GM19238 (cell line): ENCODE results near the gene UBE2J1.
"Not testable (repeated sequence)": the region's sequence is repeated elsewhere in the genome, so short reads cannot be mapped to it uniquely, and the experiment has no call there.

Source experiments
- DNase-seq: peaks from one replicate; pipeline ENCODE4 v3.0.0; 2011; ENCODE audit warnings: low spot score; ENCODE audit not compliant: insufficient read length

Gene UBE2J1, protein sequence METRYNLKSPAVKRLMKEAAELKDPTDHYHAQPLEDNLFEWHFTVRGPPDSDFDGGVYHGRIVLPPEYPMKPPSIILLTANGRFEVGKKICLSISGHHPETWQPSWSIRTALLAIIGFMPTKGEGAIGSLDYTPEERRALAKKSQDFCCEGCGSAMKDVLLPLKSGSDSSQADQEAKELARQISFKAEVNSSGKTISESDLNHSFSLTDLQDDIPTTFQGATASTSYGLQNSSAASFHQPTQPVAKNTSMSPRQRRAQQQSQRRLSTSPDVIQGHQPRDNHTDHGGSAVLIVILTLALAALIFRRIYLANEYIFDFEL

DNA sequence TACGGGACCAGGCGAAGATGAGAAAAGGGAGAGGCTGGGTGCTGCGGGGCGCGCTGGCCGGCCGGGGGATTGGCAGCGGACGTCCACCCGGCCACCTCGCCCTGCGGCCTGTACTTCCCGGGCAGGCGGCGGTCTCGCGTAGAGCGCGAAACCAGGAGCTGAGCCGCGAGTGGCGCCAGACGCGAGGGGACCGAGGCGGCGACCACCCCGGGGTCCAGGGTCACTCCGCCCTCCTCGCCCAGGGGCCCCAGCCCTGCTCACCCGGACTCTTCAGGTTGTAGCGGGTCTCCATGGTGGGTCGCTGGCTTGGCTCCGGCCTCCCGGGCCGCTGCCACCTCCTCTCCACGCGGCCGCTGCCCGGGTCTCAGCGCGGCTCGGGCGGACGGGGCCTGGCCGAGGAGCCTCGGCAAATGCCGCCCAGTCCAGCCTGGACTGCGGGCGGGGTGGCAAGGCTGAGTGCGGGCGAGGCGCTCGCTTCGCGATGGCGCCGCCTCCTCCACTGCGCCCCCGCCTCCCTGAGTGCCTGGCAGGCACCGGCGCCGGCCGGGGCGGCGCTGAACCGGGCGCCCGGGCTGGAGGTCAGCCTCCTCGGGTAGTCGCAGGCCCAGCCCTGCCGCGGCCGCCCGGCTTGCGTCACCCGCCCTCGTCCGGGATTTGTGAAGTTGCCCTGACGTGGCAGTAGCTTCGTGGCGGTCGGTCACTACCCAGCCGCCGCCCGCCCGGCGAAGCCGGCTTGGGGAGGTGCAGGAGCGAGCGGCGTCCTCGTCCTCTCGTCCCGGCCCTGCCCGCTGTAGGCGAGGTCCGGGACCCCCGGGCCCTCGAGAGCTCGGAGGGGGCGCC is at the start of gene UBE2J1:
TSS of gene UBE2J1 (minus strand) at position 445 of the 840 bp plus-strand sequence. CDS start at position 292, 153 bp downstream.
- DNase-seq, result no peak

DNA sequence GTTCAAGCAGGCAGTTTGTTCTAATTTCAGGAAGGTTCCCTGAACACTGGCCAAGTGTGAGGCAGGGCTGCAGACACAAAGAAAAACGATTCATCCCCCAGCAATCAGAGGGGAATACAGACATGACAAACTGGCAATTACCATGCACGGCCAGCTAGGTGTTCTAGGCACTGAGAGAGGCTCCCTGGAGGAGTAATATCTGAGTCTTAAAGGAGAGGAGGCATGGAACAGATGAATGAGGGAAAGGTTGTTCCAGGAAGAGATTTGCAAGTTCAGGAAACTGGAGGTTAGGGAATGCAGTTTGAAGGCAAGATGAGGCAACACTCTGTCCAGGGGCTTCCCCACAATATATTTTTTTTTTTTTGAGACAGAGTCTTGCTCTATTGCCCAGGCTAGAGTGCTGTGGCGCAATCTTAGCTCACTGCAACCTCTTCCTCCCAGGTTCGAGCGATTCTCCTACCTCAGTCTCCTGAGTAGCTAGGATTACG is 48.4 kb upstream of the UBE2J1 start:
- DNase-seq, result no peak

DNA sequence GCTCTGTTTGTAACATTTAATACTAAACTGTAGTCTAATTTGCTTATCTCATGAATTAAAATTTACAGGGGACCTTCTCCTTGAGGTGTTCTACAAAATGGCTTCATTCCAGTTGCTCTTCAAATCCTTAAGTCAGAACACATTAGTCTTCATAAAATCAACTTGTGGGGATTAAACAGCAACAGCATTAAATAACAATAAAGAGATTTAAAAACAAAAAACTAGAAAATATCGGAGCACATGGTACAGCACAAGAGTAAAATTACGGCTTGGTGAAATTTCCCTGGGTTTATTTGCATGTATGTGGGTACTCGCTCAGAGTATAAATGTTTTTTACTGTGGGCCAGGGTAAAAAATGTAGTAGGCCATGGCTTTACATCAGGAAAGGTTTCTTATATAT is 47.5 kb upstream of the UBE2J1 start:
- DNase-seq, result no peak

DNA sequence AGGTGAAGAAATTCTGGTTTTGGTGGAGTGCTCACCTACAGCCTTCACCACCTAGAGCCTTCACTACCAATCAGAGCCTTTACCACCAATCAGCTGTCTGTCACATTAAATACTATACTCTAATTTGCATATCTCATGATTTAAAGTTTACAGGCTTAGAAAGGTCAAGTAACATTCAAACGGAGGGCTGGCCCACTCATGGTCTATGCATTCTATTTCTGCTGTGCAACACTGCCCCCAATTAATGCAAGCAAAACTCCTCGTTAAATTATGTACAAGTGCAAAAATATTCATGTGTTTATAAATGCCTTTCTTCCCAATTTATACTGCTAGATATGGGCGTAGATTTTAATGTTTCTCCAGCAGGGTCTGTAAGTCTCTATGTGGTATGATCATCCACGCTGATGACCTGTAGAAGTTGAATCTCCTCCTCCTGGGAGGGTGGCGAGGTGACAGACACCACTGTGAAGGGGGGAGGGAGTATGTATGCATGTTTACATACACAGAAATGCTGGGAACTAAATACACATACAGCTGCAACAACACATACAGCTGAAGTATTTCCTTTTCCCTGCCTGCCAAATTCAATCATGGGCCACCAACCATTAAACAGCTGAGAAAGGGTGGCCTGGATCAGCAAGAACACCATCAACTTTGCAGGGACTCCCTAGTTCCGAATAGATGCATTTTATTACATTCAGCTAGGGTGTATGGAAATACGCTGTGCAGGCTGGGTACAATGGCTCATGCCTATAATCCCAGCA is 46.4 kb upstream of the UBE2J1 start:
- DNase-seq, result no peak

DNA sequence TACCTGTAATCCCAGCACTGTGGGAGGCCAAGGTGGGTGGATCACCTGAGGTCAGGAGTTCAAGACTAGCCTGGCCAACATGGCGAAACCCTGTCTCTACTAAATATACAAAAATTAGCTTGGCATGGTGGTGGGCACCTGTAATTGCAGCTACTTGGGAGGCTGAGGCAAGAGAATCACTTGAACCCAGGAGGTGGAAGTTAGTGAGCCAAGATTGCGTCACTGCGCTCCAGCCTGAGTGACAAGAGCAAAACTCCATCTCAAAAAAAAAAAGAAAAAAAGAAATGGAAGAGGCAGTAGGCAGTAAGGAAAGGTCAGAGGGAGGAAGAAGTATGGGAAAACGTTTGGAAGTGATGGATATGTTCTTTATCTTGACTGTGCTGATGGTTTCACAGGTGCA is 45.4 kb upstream of the UBE2J1 start:
- not testable (repeated sequence) for DNase-seq

DNA sequence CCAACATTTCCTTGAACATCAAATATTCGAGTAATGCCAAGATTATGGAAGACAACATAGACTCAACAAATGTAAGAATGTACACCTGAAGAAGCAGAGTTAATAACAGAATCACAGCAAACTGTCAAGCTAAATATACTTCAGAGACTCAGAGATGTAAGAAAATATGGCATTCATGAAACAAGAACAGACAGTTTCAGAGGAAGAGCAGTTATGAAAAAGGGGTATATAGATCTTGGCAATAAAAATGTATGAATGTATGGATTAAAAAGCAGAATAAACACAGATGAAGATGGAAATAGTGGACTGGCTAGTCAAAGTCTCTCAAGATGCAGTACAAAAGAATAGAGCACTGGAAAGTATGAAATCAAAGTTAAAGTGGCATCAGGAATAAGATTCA is 41.1 kb upstream of the UBE2J1 start:
- DNase-seq, result no peak

DNA sequence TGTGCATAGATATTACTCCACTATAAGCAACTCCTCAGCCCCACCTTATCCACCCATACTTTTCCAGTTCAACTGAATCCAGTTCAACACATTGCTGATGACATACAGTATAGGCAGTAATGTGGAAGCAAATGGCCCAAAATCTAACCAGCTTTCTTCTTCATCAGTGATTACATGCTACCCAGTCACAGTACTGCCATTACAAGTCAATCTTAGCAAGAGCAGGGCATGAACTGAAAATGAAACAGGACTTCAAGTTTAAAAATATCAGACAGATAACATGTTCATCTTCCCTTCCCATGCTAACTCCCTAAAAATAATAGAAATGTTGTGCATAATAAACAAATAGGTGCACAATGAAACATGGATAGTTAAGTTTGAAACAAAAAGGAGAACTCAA is 40.3 kb upstream of the UBE2J1 start:
- DNase-seq, result no peak

DNA sequence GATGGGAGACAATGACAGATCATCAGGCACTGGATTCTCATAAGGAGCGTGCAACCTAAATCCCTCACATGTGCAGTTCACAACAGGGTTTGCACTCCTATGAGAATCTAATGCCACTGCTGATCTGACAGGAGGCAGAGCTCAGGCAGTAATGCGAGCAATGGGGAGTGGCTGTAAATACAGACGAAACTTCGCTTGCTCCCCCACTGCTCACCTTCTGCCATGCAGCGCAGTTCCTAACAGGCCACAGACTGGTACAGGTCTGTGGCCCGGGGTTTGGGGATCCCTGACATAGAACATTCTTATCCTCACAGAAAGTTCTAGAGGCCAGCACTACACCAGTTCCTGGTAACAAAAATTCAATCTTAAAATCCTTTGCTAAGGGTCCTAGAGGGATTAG is 36.3 kb upstream of the UBE2J1 start:
- no peak for DNase-seq

DNA sequence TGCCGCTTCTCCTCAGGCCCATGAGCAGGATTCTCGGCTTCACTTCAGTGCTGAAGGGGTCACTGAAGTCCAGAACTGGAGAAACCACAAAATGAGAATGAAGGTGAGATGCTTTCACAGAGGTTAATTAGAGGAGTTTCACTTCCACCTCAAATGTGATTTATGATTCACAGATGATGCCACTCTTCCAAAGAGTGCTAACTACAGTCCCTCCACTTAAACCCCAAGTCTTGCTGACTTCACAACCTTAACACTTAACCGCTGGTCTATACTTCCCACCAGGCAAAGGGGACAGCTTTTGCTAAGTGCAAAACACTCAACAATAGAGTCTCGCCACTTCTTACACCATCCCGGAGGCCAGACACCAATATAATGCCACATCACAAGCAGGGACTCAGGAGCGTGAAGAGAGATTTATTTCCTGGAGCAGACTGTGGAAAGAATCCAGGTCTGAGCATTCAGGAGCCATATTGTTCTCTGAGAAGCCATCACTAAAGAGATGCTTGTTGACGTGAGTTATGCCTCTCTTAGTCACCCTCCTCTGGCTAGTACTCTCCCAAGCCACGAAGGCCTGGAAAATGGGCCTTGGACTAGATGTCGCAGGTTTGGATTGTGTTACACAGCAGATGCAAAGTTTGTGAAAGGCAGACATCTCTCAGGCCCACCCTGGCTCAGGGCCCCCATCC is 35.1 kb upstream of the UBE2J1 start:
- DNase-seq, result no peak

DNA sequence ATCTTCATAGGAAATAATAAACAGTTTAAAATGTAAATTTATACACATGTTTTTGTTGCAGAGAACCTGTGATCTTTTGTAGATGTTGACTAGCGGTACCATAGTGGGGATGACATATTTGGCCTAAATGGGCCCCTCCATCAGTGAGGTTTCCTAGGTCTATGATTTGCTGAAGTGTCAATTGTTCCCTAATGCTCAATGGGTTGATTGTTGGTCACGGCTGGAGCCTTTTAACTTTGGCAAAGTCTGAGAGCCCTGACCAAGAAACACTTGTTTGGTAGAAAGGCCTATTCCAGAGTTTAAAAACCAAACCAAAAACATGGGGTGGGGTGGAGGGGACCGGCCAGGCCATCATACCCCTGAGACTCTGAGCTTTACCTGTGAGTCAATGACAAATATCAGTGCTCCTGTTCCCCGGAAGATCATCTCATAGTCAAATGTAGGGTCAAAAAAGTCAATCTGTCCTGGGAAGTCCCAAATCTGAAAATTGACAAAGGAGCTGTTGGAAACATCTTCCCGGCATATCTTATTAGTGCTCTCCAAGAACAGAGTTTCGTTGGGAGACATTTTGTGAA is 34.5 kb upstream of the UBE2J1 start:
- DNase-seq, result no peak

DNA sequence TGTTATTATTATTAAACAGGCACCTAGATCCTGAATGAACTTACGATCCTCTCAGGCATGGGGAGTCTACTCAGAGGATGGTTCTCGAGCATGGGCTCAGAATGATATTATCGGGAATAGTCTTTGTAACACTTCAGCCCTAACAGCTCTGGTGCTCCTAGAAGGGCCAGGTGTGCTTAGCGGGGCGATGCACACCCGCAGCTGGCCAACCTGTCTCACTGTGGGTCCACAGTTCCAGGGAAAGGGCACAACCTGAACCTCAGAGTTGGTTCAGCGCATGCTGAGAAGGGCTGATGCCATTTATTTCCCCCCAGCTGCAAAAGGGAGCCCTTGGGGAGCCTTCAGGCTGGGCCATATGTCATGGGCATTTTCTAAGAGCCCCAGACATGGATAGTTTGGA is 33.3 kb upstream of the UBE2J1 start:
- no peak for DNase-seq

DNA sequence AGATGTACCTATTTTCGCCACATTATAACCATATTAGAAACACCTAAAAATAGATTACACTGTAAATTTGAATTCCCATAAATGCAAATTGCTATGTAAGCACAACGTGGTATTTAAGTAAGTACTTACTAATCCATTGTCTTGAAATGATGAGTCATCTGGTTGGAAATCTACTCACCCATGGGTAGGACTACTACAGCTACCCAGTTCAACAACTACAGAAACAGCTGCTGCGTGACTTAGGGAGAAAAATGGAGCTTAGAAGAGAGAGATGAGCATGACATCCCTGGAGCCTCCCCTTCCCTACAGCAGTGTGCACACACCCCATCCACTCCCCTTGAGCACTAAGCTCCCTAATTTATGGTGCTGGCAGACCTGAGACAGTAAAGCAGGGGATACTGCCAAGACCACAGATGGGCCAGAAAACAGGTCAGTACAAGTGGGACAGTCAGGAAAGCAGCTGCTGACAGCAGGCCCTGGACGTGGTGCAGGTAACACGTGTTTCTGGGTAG is 32.7 kb upstream of the UBE2J1 start:
- no peak for DNase-seq

DNA sequence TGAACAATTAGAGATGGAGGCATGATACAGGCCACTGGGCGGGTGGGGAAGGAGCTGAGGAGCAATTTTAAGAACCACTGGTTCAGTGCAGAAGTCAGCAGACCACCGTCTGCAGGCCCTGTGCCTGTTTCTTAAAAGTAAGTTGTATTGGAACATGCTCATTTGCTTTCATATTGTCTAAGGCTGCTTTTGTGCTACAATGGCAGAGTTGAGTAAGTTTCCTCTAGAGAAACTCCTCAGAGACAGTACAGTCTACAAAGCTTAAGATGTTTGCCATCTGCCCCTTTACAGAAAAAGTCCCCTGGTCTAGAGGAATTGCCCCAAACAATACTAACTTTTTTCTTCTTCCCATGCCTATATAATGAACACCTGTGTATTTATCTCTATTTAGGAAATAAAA is 28.5 kb upstream of the UBE2J1 start:
- DNase-seq, result no peak

DNA sequence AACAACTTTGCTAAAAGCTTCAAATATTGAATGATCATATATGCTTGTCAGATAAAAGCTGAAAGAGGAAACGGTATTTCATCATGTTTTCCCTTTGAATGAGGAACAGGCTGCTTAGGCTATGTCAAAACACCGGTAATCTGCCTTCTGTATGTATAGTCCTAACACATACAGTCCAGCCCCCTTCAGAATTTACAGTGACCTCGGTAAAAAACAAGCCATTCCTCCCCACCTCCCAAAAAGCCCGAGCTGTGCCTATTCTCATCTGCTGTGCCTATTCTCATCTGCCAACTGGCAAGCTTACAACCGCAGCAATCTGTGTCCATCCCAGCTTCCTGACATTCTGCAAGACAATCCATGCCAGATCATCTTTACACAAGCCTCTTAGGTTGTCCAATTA is 26.8 kb upstream of the UBE2J1 start:
- no peak for DNase-seq

DNA sequence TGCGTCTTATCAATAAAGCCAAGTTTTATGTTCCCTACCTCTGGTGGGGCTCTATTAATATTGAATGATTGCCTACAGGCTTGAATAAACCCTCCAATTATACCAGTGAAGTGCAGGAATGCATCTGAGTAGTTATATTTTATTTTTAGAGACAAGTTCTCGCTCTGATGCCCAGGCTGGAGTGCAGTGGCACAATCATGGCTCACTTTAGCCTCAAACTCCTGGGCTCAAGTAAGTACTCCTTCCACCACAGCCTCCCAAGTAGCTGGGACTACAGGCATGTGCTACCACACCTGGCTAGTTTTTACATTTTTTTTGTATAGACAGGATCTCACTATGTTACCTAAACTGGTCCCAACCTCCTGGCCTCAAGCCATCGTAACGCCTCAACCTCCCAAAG is 26.1 kb upstream of the UBE2J1 start:
- no peak for DNase-seq

DNA sequence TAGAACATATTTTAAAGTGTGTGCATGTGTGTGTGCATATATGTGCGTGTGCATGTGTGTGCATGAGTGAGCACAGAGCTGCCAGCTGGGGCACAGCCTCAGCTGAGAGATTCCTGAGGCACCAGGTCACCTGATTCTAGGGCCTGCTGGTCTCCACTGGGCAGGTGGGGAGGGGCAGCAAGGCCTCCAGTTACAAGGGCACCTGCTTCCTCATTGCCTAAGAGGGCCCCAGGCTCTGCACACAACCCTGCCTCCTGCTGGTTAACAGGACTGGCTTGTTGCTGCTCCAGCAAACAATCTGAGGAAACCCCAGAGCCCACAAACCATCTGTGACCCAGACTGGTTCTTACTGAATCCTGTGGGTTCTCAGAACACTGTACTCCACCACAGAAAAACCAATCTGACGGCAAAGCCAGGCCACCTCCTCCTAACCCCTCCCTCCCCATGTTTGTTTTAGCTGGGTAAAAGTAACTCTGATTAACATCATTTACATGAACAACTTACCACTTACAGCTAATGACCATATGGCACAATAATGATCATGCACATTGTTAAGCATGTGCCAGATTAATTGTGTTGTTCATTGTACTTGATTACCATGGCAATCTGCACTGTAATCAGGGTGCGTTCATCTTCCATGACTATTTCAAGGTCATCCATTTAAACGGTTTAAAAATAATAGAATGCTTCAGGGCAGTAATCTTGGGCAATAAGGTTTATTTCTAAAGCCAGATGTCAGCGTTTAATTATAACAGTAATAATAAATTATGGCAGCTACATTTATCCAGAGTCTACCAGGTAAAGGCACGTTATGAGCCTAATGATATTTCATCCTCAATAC is 23.1 kb upstream of the UBE2J1 start:
- no peak for DNase-seq

DNA sequence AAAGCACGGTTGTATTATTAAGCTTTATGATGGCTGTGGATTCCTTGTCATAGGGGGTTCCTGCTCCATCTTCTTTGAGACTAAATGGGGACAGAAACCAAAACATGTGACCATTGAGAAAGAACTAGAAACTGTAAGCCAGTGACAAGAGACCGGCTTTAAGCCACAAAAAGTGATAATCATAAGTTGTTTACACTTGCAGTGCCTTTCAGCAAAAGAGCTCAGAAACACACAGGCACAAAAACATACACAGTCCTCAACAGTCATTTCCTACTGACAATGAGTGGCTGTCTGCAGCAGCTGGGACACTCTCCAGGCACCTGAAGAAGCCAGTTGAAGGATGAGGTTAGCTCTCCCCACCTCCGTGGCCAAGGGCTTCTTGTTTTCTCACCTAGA is 20.0 kb upstream of the UBE2J1 start:
- DNase-seq, result no peak

DNA sequence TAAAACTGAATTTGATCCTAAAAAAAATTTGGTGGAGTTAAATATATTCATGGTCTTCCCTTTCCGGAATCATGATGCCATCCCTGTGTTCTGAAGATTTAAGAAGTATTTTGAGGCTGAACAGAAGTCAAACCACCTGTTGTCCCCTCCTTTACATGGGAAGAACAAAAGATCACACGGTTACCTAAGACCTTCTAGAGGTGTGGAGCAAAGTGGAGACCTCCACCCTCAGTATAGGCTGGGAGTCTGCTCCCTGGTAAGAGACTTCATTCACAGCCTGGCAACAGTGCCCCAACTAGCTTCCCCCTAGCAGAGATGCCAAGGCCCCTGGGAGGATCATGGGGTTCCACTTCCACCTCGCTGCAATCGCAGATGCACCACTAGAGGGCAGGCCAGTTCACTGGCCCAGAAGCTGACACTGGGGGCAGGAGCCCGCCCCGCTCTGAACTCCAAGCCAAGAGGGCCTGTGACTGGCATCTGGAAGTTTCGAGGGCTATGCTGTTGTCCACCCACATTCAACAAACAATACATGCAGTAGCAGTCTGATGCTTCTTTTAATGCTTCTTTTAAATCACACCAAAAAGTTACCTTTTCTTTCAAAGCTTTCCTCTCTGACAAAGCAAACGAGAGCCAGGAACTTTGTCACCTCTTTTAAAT is 19.5 kb upstream of the UBE2J1 start:
- DNase-seq, result no peak

DNA sequence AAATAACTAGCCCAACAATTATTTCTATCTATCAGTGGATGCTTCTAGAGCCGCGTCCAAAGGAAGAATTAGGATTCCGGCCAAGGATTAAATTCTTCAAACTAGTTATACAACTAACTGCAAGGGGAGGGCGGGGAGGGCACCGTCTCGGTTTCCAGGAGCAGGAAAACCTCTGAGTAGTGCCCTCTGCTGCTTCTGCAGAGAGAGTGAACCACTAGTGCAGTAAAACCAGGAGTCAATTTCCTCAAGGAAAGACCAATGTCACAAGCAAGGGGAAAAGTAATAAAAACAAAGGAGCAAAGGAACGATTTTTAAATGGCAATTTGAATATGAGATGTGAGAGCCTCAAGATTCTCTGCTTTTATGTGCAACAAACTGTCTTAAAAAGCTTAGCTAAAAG is 16.5 kb upstream of the UBE2J1 start:
- DNase-seq, result no peak
